SIG-M5 treated with dmso at 0.1 percent for 504 hours (cell line): ENCODE measurements around the gene VAPB.
"Not testable (repeated sequence)": the region's sequence is repeated elsewhere in the genome, so short reads cannot be mapped to it uniquely, and the experiment has no call there.

Experiments used
- DNase-seq: peaks from one replicate; lab custom pipeline; 2025; ENCODE audit not compliant: unreplicated experiment; lab: John Stamatoyannopoulos, UW

Gene VAPB

GRCh38 chr20:58406422-58407001 lies 17.5 kb downstream of the VAPB start:
- no peak for DNase-seq

GRCh38 chr20:58407201-58407873 lies 18.3 kb downstream of the VAPB start:
- no peak for DNase-seq

- no peak for DNase-seq
Observed at GRCh38 chr20:58407966-58408557, 19.0 kb downstream of the VAPB start.

- DNase-seq = no peak
Observed at GRCh38 chr20:58408603-58409246, 19.7 kb downstream of the VAPB start.

GRCh38 chr20:58414216-58414615 lies 25.2 kb downstream of the VAPB start:
- DNase-seq = not testable (repeated sequence)

- DNase-seq = not testable (repeated sequence)
Observed at GRCh38 chr20:58414786-58415185, 25.8 kb downstream of the VAPB start.

- DNase-seq = no peak
Observed at GRCh38 chr20:58416057-58416456, 27.0 kb downstream of the VAPB start.

- no peak for DNase-seq
Observed at GRCh38 chr20:58416835-58417234, 27.8 kb downstream of the VAPB start.

- DNase-seq = no peak
Observed at GRCh38 chr20:58417438-58417837, 28.4 kb downstream of the VAPB start.

- DNase-seq = no peak
Observed at GRCh38 chr20:58418949-58419748, 30.1 kb downstream of the VAPB start.

GRCh38 chr20:58420798-58421496 lies 31.9 kb downstream of the VAPB start:
- DNase-seq = no peak

GRCh38 chr20:58421497-58421850 lies 32.4 kb downstream of the VAPB start:
- DNase-seq = no peak

- no peak for DNase-seq
Observed at GRCh38 chr20:58424218-58424969, 35.4 kb downstream of the VAPB start.

- DNase-seq = not testable (repeated sequence)
Observed at GRCh38 chr20:58427571-58427970, 38.5 kb downstream of the VAPB start.

- no peak for DNase-seq
Observed at GRCh38 chr20:58428364-58428763, 39.3 kb downstream of the VAPB start.

- DNase-seq = no peak
Observed at GRCh38 chr20:58429303-58429702, 40.3 kb downstream of the VAPB start.

- DNase-seq = no peak
Observed at GRCh38 chr20:58431134-58431533, 42.1 kb downstream of the VAPB start.

- DNase-seq = no peak
Observed at GRCh38 chr20:58432186-58432954, 43.3 kb downstream of the VAPB start.

GRCh38 chr20:58433029-58433647 lies 44.1 kb downstream of the VAPB start:
- DNase-seq = no peak
